Measurements from ENCODE around the gene SYCN. TPM values are rescaled to one million over a fixed set of nuclear protein-coding genes. Genes with fewer than 3 reads are reported as not detected.

The SYCN gene
- total and polyA plus RNA-seq, 2 of the 8 experiments (the other 6 are each of a cell fraction or from before 2014, with no cell fraction given), result not detected

DNA sequence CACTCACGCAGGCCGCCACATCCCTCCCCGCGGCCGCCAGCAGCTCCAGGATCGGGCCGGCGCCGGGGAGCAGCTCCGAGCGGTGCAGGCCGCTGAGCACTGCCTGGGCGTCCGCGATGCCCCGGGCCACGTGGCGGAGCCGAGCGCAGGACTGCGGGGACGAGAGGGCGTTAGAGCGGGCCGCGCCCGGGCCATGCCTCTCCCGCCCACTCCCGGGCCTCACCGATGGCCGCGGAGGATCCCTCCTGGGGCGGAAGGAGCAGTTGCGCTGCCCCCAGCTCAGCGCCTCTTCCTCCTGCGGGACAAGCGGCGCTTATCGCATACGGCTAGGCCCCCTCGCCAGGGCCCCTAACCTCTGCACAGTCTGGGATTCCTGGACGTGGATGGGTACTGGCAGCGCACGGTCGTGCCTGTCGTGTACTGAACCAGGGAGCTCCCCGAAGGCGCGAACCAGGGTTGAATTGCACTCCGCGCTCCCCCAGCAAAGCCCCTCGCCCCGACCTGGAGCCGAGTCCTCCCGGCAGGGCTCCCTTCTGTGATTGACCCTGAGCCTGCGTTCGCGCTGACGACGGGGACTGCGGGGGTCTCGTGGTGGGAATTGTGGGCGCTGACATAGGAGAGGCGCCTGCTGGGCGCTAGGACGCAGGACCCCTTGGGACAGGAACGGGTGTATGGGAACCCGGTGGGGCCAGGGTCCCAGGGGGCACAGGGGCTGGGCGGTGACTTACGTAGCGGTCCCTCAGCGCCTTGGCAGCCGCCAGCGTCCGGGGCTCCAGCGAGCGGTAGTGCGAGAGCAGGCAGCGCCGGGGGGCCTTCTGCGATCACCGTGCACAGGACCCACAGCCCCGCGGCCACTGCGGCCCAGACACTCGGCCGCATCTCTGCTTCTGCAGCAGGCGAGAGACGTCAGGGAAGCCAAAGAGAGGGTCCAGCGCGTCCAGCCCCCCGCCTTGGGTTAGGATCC lies 43.9 kb upstream of the SYCN start (continued):
- TF ChIP-seq, protein P1, sequence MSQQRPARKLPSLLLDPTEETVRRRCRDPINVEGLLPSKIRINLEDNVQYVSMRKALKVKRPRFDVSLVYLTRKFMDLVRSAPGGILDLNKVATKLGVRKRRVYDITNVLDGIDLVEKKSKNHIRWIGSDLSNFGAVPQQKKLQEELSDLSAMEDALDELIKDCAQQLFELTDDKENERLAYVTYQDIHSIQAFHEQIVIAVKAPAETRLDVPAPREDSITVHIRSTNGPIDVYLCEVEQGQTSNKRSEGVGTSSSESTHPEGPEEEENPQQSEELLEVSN (IDR thresholded peaks at IDR 0.05), result peak; percentile 87
- TF ChIP-seq BRCA1 (IDR thresholded peaks at IDR 0.05; ENCODE audit: low read depth, low read length) (no peak), CBX8 (IDR thresholded peaks at IDR 0.05; ENCODE audit: borderline replicate concordance, low read depth, low read length) (no peak), SAP30 (IDR thresholded peaks at IDR 0.05; ENCODE audit: insufficient read depth, insufficient replicate concordance, low read length) (no peak), SIN3A (conservative IDR thresholded peaks at IDR 0.05 in 1 of 2, IDR thresholded peaks at IDR 0.05 in 1 of 2; ENCODE audit: low read depth in 1 of 2, low read length in 2 of 2) (no peak)
- TF ChIP-seq, protein P2, sequence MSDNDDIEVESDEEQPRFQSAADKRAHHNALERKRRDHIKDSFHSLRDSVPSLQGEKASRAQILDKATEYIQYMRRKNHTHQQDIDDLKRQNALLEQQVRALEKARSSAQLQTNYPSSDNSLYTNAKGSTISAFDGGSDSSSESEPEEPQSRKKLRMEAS (IDR thresholded peaks at IDR 0.05), result peak; percentile 93
- TF ChIP-seq, protein P3, sequence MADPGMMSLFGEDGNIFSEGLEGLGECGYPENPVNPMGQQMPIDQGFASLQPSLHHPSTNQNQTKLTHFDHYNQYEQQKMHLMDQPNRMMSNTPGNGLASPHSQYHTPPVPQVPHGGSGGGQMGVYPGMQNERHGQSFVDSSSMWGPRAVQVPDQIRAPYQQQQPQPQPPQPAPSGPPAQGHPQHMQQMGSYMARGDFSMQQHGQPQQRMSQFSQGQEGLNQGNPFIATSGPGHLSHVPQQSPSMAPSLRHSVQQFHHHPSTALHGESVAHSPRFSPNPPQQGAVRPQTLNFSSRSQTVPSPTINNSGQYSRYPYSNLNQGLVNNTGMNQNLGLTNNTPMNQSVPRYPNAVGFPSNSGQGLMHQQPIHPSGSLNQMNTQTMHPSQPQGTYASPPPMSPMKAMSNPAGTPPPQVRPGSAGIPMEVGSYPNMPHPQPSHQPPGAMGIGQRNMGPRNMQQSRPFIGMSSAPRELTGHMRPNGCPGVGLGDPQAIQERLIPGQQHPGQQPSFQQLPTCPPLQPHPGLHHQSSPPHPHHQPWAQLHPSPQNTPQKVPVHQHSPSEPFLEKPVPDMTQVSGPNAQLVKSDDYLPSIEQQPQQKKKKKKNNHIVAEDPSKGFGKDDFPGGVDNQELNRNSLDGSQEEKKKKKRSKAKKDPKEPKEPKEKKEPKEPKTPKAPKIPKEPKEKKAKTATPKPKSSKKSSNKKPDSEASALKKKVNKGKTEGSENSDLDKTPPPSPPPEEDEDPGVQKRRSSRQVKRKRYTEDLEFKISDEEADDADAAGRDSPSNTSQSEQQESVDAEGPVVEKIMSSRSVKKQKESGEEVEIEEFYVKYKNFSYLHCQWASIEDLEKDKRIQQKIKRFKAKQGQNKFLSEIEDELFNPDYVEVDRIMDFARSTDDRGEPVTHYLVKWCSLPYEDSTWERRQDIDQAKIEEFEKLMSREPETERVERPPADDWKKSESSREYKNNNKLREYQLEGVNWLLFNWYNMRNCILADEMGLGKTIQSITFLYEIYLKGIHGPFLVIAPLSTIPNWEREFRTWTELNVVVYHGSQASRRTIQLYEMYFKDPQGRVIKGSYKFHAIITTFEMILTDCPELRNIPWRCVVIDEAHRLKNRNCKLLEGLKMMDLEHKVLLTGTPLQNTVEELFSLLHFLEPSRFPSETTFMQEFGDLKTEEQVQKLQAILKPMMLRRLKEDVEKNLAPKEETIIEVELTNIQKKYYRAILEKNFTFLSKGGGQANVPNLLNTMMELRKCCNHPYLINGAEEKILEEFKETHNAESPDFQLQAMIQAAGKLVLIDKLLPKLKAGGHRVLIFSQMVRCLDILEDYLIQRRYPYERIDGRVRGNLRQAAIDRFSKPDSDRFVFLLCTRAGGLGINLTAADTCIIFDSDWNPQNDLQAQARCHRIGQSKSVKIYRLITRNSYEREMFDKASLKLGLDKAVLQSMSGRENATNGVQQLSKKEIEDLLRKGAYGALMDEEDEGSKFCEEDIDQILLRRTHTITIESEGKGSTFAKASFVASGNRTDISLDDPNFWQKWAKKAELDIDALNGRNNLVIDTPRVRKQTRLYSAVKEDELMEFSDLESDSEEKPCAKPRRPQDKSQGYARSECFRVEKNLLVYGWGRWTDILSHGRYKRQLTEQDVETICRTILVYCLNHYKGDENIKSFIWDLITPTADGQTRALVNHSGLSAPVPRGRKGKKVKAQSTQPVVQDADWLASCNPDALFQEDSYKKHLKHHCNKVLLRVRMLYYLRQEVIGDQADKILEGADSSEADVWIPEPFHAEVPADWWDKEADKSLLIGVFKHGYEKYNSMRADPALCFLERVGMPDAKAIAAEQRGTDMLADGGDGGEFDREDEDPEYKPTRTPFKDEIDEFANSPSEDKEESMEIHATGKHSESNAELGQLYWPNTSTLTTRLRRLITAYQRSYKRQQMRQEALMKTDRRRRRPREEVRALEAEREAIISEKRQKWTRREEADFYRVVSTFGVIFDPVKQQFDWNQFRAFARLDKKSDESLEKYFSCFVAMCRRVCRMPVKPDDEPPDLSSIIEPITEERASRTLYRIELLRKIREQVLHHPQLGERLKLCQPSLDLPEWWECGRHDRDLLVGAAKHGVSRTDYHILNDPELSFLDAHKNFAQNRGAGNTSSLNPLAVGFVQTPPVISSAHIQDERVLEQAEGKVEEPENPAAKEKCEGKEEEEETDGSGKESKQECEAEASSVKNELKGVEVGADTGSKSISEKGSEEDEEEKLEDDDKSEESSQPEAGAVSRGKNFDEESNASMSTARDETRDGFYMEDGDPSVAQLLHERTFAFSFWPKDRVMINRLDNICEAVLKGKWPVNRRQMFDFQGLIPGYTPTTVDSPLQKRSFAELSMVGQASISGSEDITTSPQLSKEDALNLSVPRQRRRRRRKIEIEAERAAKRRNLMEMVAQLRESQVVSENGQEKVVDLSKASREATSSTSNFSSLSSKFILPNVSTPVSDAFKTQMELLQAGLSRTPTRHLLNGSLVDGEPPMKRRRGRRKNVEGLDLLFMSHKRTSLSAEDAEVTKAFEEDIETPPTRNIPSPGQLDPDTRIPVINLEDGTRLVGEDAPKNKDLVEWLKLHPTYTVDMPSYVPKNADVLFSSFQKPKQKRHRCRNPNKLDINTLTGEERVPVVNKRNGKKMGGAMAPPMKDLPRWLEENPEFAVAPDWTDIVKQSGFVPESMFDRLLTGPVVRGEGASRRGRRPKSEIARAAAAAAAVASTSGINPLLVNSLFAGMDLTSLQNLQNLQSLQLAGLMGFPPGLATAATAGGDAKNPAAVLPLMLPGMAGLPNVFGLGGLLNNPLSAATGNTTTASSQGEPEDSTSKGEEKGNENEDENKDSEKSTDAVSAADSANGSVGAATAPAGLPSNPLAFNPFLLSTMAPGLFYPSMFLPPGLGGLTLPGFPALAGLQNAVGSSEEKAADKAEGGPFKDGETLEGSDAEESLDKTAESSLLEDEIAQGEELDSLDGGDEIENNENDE (IDR thresholded peaks at IDR 0.05; ENCODE audit: insufficient replicate concordance, low read length), result no peak

Data from H1 (cell line).